Mesendoderm (in vitro differentiated cells): ENCODE data around the gene PTPRE.

ENCODE experiments used
- DNase-seq: peaks from one replicate; pipeline ENCODE4 v3.0.0; 2013
- H2AK5ac ChIP-seq: 2 replicates; pipeline ENCODE4 v1.6.1; 2013; ENCODE audit warnings: low read length, inconsistent platforms
- H2BK120ac ChIP-seq: 2 replicates; pipeline ENCODE4 v1.6.1; 2013; ENCODE audit warnings: low read depth, mild to moderate bottlenecking, low read length, moderate library complexity, mixed read lengths
- H2BK15ac ChIP-seq: replicated peaks from 2 replicates; pipeline ENCODE4 v1.6.1; 2013; ENCODE audit warnings: low read depth, mild to moderate bottlenecking, moderate library complexity
- H2BK5ac ChIP-seq: 2 replicates; pipeline ENCODE4 v1.6.1; 2013; ENCODE audit warnings: low read length, inconsistent platforms
- H3K18ac ChIP-seq: 2 replicates; pipeline ENCODE4 v1.6.1; 2013; ENCODE audit warnings: mild to moderate bottlenecking, low read length, mixed read lengths
- H3K23ac ChIP-seq: one replicate; pipeline ENCODE4 v1.6.1; 2013; ENCODE audit warnings: low read length
- H3K27ac ChIP-seq: 2 replicates; pipeline ENCODE4 v1.5.1; 2013; ENCODE audit warnings: low read depth, mild to moderate bottlenecking, inconsistent platforms, low read length, moderate library complexity
- H3K27me3 ChIP-seq: 2 replicates; pipeline ENCODE4 v1.6.1; 2013; ENCODE audit warnings: low read length, control low read depth, mild to moderate bottlenecking, inconsistent platforms; ENCODE audit not compliant: insufficient read depth, poor library complexity
- H3K36me3 ChIP-seq: 2 replicates; pipeline ENCODE4 v1.6.1; 2013; ENCODE audit warnings: low read length, inconsistent platforms; ENCODE audit not compliant: control insufficient read depth, insufficient read depth
- H3K4ac ChIP-seq: one replicate; pipeline ENCODE4 v1.6.1; 2013; ENCODE audit warnings: low read depth, mild to moderate bottlenecking, low read length, moderate library complexity
- H3K4me1 ChIP-seq: 2 replicates; pipeline ENCODE4 v1.6.1; 2013; ENCODE audit warnings: low read depth, low read length, inconsistent platforms; ENCODE audit not compliant: control insufficient read depth
- H3K4me2 ChIP-seq: 2 replicates; pipeline ENCODE4 v1.6.1; 2013; ENCODE audit warnings: low read length
- H3K4me3 ChIP-seq: 2 replicates; pipeline ENCODE4 v1.5.1; 2013; ENCODE audit warnings: mild to moderate bottlenecking, low read length
- H3K56ac ChIP-seq: one replicate; pipeline ENCODE4 v1.6.1; 2013; ENCODE audit warnings: low read length
- H3K79me1 ChIP-seq: 2 replicates; pipeline ENCODE4 v1.6.1; 2013; ENCODE audit warnings: low read length, inconsistent platforms
- H3K79me2 ChIP-seq: 2 replicates; pipeline ENCODE4 v1.6.1; 2013; ENCODE audit warnings: mild to moderate bottlenecking, low read length; ENCODE audit not compliant: control insufficient read depth, insufficient read depth
- H3K9ac ChIP-seq: 2 replicates; pipeline ENCODE4 v1.6.1; 2013; ENCODE audit warnings: low read length, inconsistent platforms
- H4K5ac ChIP-seq: one replicate; pipeline ENCODE4 v1.6.1; 2013; ENCODE audit warnings: low read length
- H4K8ac ChIP-seq: one replicate; pipeline ENCODE4 v1.6.1; 2013; ENCODE audit warnings: low read depth, mild to moderate bottlenecking, control low read depth, low read length, moderate library complexity
- WGBS: extraction: QIAGEN DNeasy Blood & Tissue Kit; methylation state at CpG from one replicate; pipeline ENCODE4 v1.1.7; 2013; ENCODE audit warnings: low lambda C conversion rate, missing lambda C conversion rate; ENCODE audit not compliant: insufficient coverage; ENCODE audit errors: extremely low coverage; 5-methylcytosine and 5-hydroxymethylcytosine counted together

Gene PTPRE

DNA sequence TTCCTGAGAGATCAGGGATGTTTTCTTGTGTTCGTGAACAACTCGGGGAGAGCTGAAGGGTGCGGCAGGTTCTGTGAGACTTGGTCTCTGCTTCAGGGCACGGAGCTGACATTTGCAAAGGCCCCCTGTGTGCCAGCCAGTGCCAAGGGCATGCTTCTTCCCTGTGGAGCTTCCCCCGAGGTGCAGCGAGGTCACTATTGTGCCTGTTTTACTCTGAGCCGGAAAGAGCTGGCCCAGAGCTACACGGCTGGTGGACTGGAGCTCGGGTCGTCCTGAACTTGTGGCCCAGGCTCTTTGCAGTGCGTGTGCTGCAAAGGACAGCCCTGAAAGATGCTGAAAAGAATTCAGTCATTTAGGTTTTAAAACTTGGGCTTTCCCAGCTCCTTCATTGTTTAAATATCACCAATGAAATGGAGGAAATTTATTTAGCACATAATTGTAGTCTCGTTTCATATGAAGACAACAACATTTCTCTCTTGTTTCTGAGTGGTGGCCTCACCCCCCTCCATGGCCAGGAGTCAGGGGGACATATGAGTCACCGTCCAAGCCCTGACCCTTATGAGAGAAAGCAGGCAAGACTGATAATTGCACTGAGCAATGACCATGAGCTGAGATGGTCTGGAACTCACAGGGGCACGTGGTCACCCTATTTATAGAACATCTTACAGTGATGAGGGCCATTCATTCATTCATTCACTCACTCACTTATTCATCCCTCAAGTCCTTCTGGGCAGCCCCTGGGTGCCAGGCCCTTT, 102.6 kb downstream of the PTPRE start:
- no peak overlapping the region for H2BK120ac ChIP-seq
- no peaks in the 10 kb centered on the region for H3K79me1 ChIP-seq
- no peaks in the 10 kb centered on the region for H3K27me3 ChIP-seq
- H3K56ac ChIP-seq: no peak overlapping the region
- no peak overlapping the region for H2AK5ac ChIP-seq
- H3K23ac ChIP-seq: no peak overlapping the region
- H3K4ac ChIP-seq: no peak overlapping the region
- no peak overlapping the region for H3K9ac ChIP-seq
- no peak overlapping the region for H4K5ac ChIP-seq
- no peaks in the 10 kb centered on the region for H3K4me1 ChIP-seq
- no peak overlapping the region for H3K18ac ChIP-seq
- H2BK5ac ChIP-seq: no peak overlapping the region
- no peak overlapping the region for H4K8ac ChIP-seq
- H3K36me3 ChIP-seq: no peaks in the 10 kb centered on the region
- H2BK15ac ChIP-seq: no peak overlapping the region
- WGBS: no CpG with 5 or more reads among the region's 14 CpGs
- no peak overlapping the region for H3K4me2 ChIP-seq
- no peak overlapping the region for H3K4me3 ChIP-seq
- H3K79me2 ChIP-seq: no peaks in the 10 kb centered on the region
- DNase-seq: no peak
- H3K27ac ChIP-seq: no peak overlapping the region

DNA sequence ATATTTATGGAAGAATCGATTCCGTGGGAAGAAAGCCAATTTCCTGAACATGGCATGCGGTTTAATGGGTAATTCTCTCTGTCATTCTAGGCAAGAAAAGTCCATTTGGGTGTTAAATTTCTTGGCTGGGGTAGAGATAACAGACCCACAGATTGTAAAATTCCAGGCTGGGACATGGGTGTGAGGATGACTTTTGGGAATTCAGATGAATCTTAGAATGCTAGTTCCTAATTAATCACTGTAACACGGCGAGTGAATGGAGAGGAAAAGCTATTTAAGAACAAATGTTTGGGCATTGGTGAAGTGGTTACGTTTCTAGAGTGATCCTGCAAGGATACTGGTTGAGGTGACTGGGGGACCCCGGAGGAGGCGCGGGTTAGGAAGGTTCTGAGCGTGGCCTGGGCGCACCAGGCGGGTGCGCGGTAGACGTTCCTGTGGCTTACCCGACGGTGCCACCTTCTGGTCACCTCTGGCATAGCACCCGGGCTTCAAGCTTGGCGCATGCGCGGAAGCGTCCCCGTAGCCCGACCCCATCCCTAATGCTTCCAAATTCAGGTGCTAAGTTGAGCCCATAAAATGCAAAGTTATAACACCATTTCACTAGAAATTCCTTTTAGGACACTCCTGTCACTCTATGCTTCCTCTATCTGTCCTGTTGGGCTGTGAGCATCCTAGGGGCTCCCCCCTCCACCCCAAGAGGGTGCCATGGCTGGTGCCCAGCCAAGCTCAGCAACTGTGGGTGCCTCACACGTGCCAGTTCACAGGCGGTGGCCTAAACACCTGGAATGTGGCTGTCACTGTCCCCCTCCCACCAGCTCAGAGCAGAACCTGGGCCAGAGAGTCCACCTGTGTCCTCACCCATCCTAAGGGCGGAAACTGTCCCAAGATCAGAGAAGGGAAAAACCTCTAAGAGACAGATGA, 104.4 kb downstream of the PTPRE start:
- Histone ChIP-seq H3K79me2 (no peaks in the 10 kb centered on the region), H3K4me2 (no peak overlapping the region), H3K4ac (no peak overlapping the region), H3K36me3 (no peaks in the 10 kb centered on the region), H3K27me3 (no peaks in the 10 kb centered on the region), H3K27ac (no peak overlapping the region), H3K4me1 (no peaks in the 10 kb centered on the region), H2BK15ac (no peak overlapping the region), H3K18ac (no peak overlapping the region), H3K9ac (no peak overlapping the region), H3K4me3 (no peak overlapping the region), H3K23ac (no peak overlapping the region), H4K5ac (no peak overlapping the region), H2BK5ac (no peak overlapping the region), H2AK5ac (no peak overlapping the region), H4K8ac (no peak overlapping the region), H3K79me1 (no peaks in the 10 kb centered on the region), H3K56ac (no peak overlapping the region), H2BK120ac (no peak overlapping the region)
- DNase-seq: peak; percentile 66
- no CpG with 5 or more reads among the region's 27 CpGs for WGBS

DNA sequence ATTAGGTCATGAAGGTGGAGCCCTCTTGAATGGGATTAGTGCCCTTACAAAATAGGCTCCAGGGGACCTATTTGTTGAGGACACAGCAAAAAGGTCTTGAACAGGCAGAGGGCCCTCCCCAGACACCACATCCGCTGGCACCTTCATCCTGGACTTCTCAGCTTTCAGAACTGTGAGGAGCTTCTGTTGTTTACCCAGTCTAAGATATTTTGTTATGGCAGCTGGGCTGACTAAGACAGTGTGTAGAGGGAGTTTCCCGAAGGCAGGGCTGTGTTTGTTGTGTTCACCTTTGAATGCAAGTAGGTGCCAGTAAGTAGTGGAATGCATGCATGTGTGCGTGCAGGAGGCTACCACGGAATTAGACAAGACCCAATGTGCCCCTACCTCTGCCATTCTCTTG, 106.7 kb downstream of the PTPRE start:
- no peak for DNase-seq

DNA sequence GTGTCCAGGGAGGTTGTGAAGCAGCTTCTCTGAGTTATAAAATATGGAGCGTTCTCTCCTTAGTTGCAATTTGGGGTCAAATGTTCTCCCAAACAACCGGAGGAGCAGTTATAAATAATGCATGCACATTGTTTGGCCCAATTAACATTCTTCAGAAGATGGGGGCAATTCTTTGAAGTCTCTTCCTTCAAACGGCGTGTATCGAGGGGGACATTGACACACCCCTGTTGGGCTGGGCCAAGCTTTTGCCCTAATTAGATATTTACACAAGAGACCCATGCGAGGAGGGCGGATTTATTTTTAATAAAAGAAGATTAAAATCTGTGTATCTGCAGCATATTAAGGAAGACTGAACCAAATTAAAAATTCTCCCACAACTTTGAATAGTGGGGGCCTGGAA, 107.3 kb downstream of the PTPRE start:
- H3K4ac ChIP-seq: no peak overlapping the region
- no peak for DNase-seq
- no peak overlapping the region for H3K4me2 ChIP-seq
- no peak overlapping the region for H2BK5ac ChIP-seq
- no peak overlapping the region for H3K27ac ChIP-seq
- no peaks in the 10 kb centered on the region for H3K27me3 ChIP-seq
- no peak overlapping the region for H2BK15ac ChIP-seq
- no peaks in the 10 kb centered on the region for H3K36me3 ChIP-seq
- H2BK120ac ChIP-seq: no peak overlapping the region
- no peaks in the 10 kb centered on the region for H3K4me1 ChIP-seq
- H3K79me1 ChIP-seq: no peaks in the 10 kb centered on the region
- H3K56ac ChIP-seq: no peak overlapping the region
- no peak overlapping the region for H4K8ac ChIP-seq
- no peak overlapping the region for H3K23ac ChIP-seq
- no CpG with 5 or more reads among the region's 7 CpGs for WGBS
- H2AK5ac ChIP-seq: no peak overlapping the region
- H3K18ac ChIP-seq: no peak overlapping the region
- no peak overlapping the region for H3K4me3 ChIP-seq
- H3K9ac ChIP-seq: no peak overlapping the region
- H3K79me2 ChIP-seq: no peaks in the 10 kb centered on the region
- no peak overlapping the region for H4K5ac ChIP-seq

More for the DNA sequence above, 106.7 kb downstream of the PTPRE start:
- no peak overlapping the region for H4K5ac ChIP-seq
- H3K36me3 ChIP-seq: no peaks in the 10 kb centered on the region
- H3K4ac ChIP-seq: no peak overlapping the region
- H3K4me3 ChIP-seq: no peak overlapping the region
- no peaks in the 10 kb centered on the region for H3K4me1 ChIP-seq
- no peak overlapping the region for H3K23ac ChIP-seq
- H3K56ac ChIP-seq: no peak overlapping the region
- H3K18ac ChIP-seq: no peak overlapping the region
- no peak overlapping the region for H3K4me2 ChIP-seq
- H4K8ac ChIP-seq: no peak overlapping the region
- no peak overlapping the region for H2AK5ac ChIP-seq
- no peak overlapping the region for H2BK5ac ChIP-seq
- no peak overlapping the region for H3K27ac ChIP-seq
- H3K9ac ChIP-seq: no peak overlapping the region
- WGBS: no CpG with 5 or more reads among the region's 4 CpGs
- H3K79me2 ChIP-seq: no peaks in the 10 kb centered on the region
- H2BK15ac ChIP-seq: no peak overlapping the region
- no peaks in the 10 kb centered on the region for H3K79me1 ChIP-seq
- H3K27me3 ChIP-seq: no peaks in the 10 kb centered on the region
- H2BK120ac ChIP-seq: no peak overlapping the region

DNA sequence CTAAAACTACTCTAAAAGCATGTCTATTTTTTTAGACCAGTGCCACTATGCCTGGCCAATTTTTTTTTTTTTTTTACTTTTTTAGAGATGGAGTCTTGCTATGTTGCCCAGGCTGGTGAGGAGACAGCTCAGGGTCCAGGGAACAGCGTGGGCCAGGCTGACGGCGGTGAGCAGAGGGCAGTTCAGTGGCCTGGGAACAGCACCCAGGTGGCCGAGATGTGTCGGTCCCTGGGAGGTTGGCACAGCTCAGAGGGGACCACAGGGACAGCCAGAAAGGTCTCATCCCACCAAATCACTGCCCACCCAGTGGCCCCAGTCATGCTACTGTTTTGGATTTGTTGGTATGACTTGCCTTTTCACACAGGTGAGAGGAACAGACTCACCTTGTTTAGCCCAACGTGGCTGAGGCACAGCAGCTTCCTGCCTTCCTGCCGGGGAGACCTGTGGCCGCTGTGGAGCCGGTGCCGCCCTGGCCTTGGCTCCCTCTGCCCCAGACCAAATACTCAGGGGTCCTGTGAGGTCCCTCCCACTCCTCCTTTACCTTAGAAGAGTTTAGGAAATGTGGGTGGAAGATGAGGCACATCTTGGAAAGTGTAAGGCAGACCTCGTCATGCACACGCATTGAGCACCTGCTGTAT, 109.6 kb downstream of the PTPRE start:
- Histone ChIP-seq H3K18ac (no peak overlapping the region), H4K5ac (no peak overlapping the region), H3K4ac (no peak overlapping the region), H2BK120ac (no peak overlapping the region), H3K79me1 (no peaks in the 10 kb centered on the region), H2BK15ac (no peak overlapping the region), H3K4me2 (no peak overlapping the region), H4K8ac (no peak overlapping the region), H3K79me2 (no peaks in the 10 kb centered on the region), H3K4me1 (no peaks in the 10 kb centered on the region), H3K23ac (no peak overlapping the region), H3K36me3 (no peaks in the 10 kb centered on the region), H3K4me3 (no peak overlapping the region), H3K9ac (no peak overlapping the region), H3K27me3 (no peaks in the 10 kb centered on the region), H2AK5ac (no peak overlapping the region), H2BK5ac (no peak overlapping the region), H3K27ac (no peak overlapping the region), H3K56ac (no peak overlapping the region)
- no peak for DNase-seq
- no CpG with 5 or more reads among the region's 12 CpGs for WGBS
